GM12875 (cell line): Measurements from ENCODE around the gene SIM1.

Experiments
- H3K4me3 ChIP-seq: one replicate; pipeline ENCODE4 v1.5.1; 2011; ENCODE audit warnings: low read depth, low read length, control low read depth
- TF ChIP-seq, protein P1 (sequence below): IDR thresholded peaks from 2 replicates; pipeline ENCODE4 v1.5.1; 2011; ENCODE audit warnings: low read depth, mild to moderate bottlenecking, control low read depth, inconsistent platforms, low read length, moderate library complexity, borderline replicate concordance; ENCODE audit not compliant: insufficient read depth

SIM1 gene

DNA sequence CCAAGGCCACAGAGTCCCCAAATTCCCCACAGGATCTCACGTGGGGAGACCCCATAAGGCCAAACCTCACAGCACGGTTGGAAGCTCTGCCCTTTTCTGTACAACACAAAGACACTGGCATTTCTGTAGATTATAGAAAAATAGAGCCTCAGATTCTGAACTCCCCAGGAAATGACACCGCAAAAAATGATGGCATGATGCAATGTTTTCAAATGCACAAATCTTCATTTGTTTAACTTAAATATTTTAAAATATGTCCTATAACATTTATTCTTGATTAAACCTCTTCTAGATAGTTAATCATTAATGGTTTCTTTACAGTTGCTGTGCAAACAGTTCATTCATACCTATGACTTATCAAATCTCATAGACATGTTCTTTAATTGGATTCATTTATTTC, 33.8 kb downstream of the SIM1 start:
- H3K4me3 ChIP-seq, result no peak overlapping the region
- TF ChIP-seq, protein P1, sequence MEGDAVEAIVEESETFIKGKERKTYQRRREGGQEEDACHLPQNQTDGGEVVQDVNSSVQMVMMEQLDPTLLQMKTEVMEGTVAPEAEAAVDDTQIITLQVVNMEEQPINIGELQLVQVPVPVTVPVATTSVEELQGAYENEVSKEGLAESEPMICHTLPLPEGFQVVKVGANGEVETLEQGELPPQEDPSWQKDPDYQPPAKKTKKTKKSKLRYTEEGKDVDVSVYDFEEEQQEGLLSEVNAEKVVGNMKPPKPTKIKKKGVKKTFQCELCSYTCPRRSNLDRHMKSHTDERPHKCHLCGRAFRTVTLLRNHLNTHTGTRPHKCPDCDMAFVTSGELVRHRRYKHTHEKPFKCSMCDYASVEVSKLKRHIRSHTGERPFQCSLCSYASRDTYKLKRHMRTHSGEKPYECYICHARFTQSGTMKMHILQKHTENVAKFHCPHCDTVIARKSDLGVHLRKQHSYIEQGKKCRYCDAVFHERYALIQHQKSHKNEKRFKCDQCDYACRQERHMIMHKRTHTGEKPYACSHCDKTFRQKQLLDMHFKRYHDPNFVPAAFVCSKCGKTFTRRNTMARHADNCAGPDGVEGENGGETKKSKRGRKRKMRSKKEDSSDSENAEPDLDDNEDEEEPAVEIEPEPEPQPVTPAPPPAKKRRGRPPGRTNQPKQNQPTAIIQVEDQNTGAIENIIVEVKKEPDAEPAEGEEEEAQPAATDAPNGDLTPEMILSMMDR, result no peak

DNA sequence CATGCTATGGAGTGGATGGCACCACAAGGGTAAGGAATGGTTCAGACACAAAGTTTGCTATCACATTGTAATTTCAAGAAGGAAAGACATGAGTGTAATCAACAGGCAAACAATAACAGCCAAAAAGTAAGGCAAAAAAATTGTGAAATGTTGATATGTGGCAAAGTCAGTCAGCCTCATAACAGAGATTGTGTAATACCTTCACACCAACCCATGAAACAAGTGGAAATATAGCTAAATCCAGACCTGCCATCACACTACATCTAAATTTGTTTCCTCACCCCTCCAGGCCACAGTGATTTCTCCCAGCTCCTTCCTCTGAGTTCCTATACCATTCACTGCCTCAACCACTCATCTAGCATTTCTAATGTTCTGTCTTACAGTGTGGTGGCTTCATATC, 37.3 kb downstream of the SIM1 start:
- TF ChIP-seq, protein P1, result no peak
- H3K4me3 ChIP-seq, result no peak overlapping the region

DNA sequence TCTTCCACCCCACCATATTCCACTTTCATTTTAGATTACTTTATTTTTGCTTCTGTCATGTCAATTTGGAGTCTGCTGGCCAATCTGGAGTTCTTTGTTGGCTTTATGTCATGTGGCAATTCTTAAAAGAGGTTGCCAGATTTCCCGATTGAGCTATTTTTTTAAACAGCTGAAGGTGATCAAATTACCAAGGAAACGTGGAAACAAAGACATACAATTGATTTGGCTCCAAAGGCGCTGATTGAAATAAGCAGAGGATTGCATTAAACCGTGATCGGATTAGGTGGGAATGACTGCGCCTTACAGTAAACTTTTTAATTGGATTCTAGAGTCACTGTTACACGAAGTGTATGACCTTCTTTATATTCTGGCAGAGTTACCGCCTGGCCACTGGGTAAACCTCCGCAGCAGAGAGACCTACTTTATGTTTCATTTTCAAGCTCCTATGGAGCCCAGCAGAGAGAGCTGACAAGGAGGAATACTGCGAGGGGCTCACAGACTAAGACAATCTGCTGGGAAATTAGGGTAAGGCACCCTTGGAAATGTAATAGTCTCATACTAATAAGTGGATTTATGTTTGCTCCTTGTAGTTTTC, 37.9 kb downstream of the SIM1 start:
- H3K4me3 ChIP-seq, result no peak overlapping the region
- TF ChIP-seq, protein P1, result no peak

GRCh38 chr6:100426241-100426640, 38.5 kb downstream of the SIM1 start:
- TF ChIP-seq, protein P1, result no peak
- no peak overlapping the region for H3K4me3 ChIP-seq

DNA sequence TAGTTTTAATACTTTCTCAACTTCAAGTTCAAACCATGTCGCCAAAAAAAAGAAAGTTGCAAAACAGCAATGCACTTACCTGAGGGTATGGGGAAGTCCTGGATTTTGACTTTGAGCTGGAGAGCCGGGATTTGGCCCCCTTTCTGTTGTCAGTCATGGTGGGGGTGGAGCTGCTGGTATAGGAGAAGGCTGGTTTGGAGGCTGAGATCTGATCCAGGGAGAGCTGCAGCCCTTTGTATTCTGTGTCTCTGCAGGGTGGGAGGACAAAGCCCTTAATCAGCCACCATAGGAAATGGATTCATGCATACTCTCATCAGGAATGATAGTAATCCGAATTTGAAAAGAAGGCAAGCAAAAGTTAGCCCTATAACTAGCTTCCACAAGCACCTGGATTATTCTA, 44.0 kb downstream of the SIM1 start:
- H3K4me3 ChIP-seq, result no peak overlapping the region
- TF ChIP-seq, protein P1, result no peak

GRCh38 chr6:100417036-100417435, 47.7 kb downstream of the SIM1 start:
- TF ChIP-seq, protein P1, result no peak
- no peak overlapping the region for H3K4me3 ChIP-seq

GRCh38 chr6:100415768-100416167, 49.0 kb downstream of the SIM1 start:
- TF ChIP-seq, protein P1, result no peak
- no peak overlapping the region for H3K4me3 ChIP-seq
